ENCODE measurements around the gene HOXC11. TPM values are rescaled to one million over a fixed set of nuclear protein-coding genes. Genes with fewer than 3 reads are reported as not detected.

HOXC11 gene
- total RNA-seq, 1 donor from 2014 or later = not detected

DNA sequence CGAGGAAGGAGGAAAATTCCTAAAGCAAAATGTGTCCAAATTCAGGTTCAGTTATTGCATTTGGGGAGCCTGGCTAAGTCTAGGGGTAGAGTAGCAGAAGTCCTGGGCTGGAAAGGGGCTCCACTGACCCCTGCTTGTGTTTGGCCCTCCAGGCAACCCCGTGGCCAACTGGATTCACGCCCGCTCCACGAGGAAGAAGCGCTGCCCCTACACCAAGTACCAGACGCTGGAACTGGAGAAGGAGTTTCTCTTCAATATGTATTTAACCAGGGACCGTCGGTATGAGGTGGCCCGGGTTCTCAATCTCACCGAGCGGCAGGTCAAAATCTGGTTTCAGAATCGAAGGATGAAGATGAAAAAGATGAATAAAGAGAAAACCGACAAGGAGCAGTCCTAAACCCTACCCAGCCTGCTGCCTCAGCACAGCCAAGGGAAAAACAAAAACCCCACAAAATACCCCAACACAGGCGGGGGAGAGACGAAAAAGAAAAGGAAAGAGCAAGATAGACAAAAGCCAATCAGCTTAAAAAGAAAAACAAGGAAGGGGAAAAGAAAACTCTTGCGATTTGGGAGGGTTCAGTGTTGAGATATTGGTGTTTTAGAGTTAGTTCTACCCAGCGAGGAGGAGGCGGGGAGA lies 29.5 kb downstream of the HOXC11 start:
- no peak for DNase-seq
- Mint-ChIP-seq H3K4me3 (ENCODE audit: unreplicated experiment) (no peak overlapping the region), H3K4me1 (ENCODE audit: low read depth, unreplicated experiment) (no peaks in the 10 kb centered on the region), H3K27me3 (ENCODE audit: unreplicated experiment) (peaks cover 56% of the 10 kb centered on the region), H3K27ac (ENCODE audit: unreplicated experiment) (no peak overlapping the region), H3K36me3 (ENCODE audit: unreplicated experiment) (no peaks in the 10 kb centered on the region), H3K9me3 (ENCODE audit: unreplicated experiment) (peaks cover 10% of the 10 kb centered on the region)
- TF ChIP-seq, protein P1, sequence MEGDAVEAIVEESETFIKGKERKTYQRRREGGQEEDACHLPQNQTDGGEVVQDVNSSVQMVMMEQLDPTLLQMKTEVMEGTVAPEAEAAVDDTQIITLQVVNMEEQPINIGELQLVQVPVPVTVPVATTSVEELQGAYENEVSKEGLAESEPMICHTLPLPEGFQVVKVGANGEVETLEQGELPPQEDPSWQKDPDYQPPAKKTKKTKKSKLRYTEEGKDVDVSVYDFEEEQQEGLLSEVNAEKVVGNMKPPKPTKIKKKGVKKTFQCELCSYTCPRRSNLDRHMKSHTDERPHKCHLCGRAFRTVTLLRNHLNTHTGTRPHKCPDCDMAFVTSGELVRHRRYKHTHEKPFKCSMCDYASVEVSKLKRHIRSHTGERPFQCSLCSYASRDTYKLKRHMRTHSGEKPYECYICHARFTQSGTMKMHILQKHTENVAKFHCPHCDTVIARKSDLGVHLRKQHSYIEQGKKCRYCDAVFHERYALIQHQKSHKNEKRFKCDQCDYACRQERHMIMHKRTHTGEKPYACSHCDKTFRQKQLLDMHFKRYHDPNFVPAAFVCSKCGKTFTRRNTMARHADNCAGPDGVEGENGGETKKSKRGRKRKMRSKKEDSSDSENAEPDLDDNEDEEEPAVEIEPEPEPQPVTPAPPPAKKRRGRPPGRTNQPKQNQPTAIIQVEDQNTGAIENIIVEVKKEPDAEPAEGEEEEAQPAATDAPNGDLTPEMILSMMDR (IDR thresholded peaks at IDR 0.05; ENCODE audit: partially characterized antibody, unreplicated experiment) = no peak

DNA sequence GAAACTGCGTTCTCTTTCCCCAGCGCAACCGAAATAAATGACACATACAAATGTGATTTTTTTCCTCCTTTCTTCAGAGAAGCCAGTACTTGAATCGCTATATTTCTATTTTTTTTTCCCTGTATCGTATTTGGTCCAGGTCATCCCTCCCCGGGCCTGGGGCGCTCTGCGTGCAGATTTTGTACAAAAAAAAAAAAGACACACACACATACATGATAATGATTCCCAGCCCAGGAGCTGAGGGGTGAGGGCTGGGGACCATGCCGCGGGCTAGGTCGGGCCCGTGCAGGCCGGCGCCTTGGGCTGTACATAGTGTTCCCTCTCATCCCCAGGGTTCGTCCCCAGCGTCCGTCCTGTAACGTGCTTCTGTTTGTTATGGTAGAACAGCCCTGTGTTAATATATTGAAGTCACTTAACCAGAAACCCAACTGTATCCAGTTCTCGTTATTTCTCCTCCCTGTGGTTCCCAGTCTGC lies 30.0 kb downstream of the HOXC11 start:
- TF ChIP-seq, protein P1 (IDR thresholded peaks at IDR 0.05; ENCODE audit: partially characterized antibody, unreplicated experiment) = no peak
- peaks cover 55% of the 10 kb centered on the region for H3K27me3 Mint-ChIP-seq (ENCODE audit: unreplicated experiment)
- H3K36me3 Mint-ChIP-seq (ENCODE audit: unreplicated experiment) = no peaks in the 10 kb centered on the region
- H3K27ac Mint-ChIP-seq (ENCODE audit: unreplicated experiment) = no peak overlapping the region
- peaks cover 7% of the 10 kb centered on the region for H3K9me3 Mint-ChIP-seq (ENCODE audit: unreplicated experiment)
- no peaks in the 10 kb centered on the region for H3K4me1 Mint-ChIP-seq (ENCODE audit: low read depth, unreplicated experiment)
- no peak overlapping the region for H3K4me3 Mint-ChIP-seq (ENCODE audit: unreplicated experiment)
- no peak for DNase-seq

DNA sequence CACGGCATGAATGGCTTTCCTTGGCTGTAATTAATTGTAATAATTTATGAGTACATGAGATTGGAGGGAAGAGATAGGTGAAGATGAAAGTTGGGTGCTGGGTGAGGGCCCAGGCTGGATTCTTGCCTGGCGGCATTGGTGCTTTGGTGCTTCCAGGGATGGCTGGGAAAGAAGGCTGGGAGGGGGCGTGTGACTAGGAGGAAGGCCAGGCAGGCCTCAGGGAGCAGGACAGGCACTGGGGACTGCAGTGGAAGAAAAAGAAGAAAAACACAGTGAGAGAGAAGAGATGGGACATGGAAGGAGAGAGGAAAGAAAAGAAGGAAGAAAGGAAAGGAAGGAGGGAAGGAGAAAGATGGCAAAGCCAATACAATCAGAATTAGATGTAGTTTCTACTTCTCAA lies 30.7 kb downstream of the HOXC11 start:
- no peak overlapping the region for H3K4me3 Mint-ChIP-seq (ENCODE audit: unreplicated experiment)
- TF ChIP-seq, protein P1 (IDR thresholded peaks at IDR 0.05; ENCODE audit: partially characterized antibody, unreplicated experiment) = no peak
- no peaks in the 10 kb centered on the region for H3K4me1 Mint-ChIP-seq (ENCODE audit: low read depth, unreplicated experiment)
- peaks cover 6% of the 10 kb centered on the region for H3K9me3 Mint-ChIP-seq (ENCODE audit: unreplicated experiment)
- peaks cover 48% of the 10 kb centered on the region for H3K27me3 Mint-ChIP-seq (ENCODE audit: unreplicated experiment)
- no peak for DNase-seq
- H3K27ac Mint-ChIP-seq (ENCODE audit: unreplicated experiment) = no peak overlapping the region
- H3K36me3 Mint-ChIP-seq (ENCODE audit: unreplicated experiment) = no peaks in the 10 kb centered on the region

DNA sequence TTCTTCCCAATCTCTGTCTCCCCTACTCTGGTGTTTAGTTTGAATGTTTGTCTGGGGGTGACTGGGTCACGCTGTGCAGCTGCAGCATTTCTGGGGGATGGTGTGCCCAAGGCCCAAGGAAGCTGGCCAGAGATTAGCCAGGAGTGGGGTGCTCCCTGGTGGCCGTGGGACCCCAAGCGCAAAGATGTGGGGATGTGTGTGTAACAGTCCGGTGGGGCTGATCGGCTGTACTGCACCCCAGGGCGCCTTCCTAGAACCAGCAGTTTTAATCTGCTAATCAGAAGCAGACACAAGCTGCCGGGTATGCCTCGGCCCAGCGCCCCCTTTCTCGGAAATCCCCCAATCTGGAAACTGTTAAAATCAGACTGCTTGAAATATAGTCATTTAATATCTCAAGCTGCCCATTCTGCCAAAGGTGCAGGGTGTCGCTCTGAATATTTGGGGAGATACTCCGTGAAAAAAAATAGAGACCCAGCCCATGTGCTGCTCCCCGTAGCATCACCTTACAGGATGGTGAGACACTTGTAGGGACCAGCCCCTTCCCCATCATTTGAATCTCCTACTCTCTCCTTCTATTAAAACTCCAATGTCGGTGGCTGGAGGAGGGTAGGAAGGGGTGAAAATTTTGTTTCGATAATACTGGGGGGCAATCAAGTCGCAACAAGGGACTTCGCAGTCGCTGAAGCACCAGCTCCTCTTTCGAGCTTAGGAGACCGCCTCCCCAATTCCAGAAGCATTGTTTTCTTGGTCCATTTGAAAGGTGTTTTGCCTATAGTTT lies 31.3 kb downstream of the HOXC11 start:
- no peaks in the 10 kb centered on the region for H3K36me3 Mint-ChIP-seq (ENCODE audit: unreplicated experiment)
- H3K27me3 Mint-ChIP-seq (ENCODE audit: unreplicated experiment) = peaks cover 45% of the 10 kb centered on the region
- H3K27ac Mint-ChIP-seq (ENCODE audit: unreplicated experiment) = no peak overlapping the region
- peaks cover 4% of the 10 kb centered on the region for H3K9me3 Mint-ChIP-seq (ENCODE audit: unreplicated experiment)
- no peak for DNase-seq
- TF ChIP-seq, protein P1 (IDR thresholded peaks at IDR 0.05; ENCODE audit: partially characterized antibody, unreplicated experiment) = no peak
- H3K4me3 Mint-ChIP-seq (ENCODE audit: unreplicated experiment) = no peak overlapping the region
- H3K4me1 Mint-ChIP-seq (ENCODE audit: low read depth, unreplicated experiment) = no peaks in the 10 kb centered on the region

All from glutamatergic neuron (in vitro differentiated cells).